ENCODE measurements around the gene PRPF19.

Gene PRPF19

GRCh38 chr11:60939301-60939700 is 32.9 kb upstream of the PRPF19 start:
- H3K27ac ChIP-seq = no peak overlapping the region
- TF ChIP-seq CTCF (conservative IDR thresholded peaks at IDR 0.05; ENCODE audit: low read depth) = no peak
- ChIA-PET CTCF (no interaction called here), POLR2A (ENCODE audit: low non-redundant PET) (no interaction called here)
- no peak for DNase-seq (ENCODE audit: low spot score)

GRCh38 chr11:60938500-60938899 is 32.1 kb upstream of the PRPF19 start:
- POLR2A ChIA-PET (ENCODE audit: low non-redundant PET) = no interaction called here
- no peak overlapping the region for H3K27ac ChIP-seq
- no peak for DNase-seq (ENCODE audit: low spot score)
- CTCF ChIA-PET = no interaction called here
- no peak for TF ChIP-seq CTCF (conservative IDR thresholded peaks at IDR 0.05; ENCODE audit: low read depth)

GRCh38 chr11:60937811-60938210 is 31.4 kb upstream of the PRPF19 start:
- ChIA-PET POLR2A (ENCODE audit: low non-redundant PET) (interaction anchor here (0.8 kb wide), 1 partner anchor 188 kb away, joined by 3 read pairs; no protein-coding TSS in a partner anchor), CTCF (no interaction called here)
- TF ChIP-seq CTCF (conservative IDR thresholded peaks at IDR 0.05; ENCODE audit: low read depth) = no peak
- DNase-seq (ENCODE audit: low spot score) = no peak
- H3K27ac ChIP-seq = no peak overlapping the region

GRCh38 chr11:60937144-60937527 is 30.8 kb upstream of the PRPF19 start:
- TF ChIP-seq CTCF (conservative IDR thresholded peaks at IDR 0.05; ENCODE audit: low read depth) = no peak
- ChIA-PET POLR2A (ENCODE audit: low non-redundant PET) (interaction anchor here (0.8 kb wide), 1 partner anchor 189 kb away, joined by 3 read pairs; no protein-coding TSS in a partner anchor), CTCF (no interaction called here)
- no peak for DNase-seq (ENCODE audit: low spot score)
- no peak overlapping the region for H3K27ac ChIP-seq

DNA sequence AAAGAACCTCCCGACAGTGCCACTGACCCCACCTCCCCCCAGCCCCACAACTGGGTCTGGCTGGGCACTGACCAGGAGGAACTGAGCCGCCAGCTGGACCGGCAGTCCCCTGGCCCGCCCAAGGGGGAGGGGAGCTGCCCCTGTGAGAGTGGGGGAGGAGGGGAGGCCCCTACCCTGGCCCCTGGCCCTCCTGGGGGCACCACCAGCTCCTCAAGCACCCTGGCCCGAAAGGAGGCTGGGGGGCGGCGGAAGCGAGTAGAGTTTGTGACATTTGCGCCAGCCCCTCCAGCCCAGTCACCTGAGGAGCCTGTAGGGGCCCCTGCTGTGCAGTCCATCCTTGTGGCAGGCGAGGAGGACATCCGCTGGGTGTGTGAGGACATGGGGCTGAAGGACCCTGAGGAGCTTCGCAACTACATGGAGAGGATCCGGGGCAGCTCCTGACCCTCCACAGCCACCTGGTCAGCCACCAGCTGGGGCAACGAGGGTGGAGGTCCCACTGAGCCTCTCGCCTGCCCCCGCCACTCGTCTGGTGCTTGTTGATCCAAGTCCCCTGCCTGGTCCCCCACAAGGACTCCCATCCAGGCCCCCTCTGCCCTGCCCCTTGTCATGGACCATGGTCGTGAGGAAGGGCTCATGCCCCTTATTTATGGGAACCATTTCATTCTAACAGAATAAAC is 30.2 kb upstream of the PRPF19 start:
- ChIA-PET POLR2A (ENCODE audit: low non-redundant PET) (interaction anchor here (0.8 kb wide), 1 partner anchor 189 kb away, joined by 3 read pairs; no protein-coding TSS in a partner anchor), CTCF (no interaction called here)
- H3K27ac ChIP-seq = no peak overlapping the region
- TF ChIP-seq CTCF (conservative IDR thresholded peaks at IDR 0.05; ENCODE audit: low read depth) = no peak
- DNase-seq (ENCODE audit: low spot score) = no peak

DNA sequence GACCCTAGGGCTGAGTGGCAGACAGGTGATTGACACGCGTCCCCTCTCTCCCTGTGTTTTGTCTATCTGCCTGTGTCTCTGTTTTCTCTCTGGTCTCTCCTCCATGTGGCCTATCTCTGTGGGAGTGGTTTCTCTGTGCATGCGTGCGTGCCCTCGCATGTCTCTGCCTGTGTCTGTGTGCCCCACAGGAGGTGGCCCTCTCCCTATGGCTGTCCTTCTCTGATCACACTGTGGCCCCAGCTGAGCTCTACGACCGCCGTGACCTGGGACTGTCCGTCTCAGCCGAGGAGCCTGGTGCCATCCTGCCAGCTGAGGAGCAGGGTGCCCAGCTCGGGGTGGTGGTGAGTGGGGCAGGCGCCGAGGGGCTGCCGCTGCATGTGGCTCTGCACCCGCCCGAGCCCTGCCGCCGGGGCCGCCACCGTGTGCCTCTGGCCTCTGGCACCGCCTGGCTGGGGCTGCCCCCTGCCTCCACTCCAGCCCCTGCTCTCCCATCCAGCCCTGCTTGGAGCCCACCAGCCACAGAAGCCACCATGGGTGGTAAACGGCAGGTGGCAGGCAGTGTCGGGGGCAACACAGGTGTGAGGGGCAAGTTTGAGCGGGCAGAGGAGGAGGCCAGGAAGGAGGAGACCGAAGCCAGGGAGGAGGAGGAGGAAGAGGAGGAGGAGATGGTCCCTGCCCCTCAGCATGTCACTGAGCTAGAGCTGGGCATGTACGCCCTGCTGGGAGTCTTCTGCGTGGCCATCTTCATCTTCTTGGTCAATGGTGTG is 29.5 kb upstream of the PRPF19 start:
- no peak overlapping the region for H3K27ac ChIP-seq
- no peak for TF ChIP-seq CTCF (conservative IDR thresholded peaks at IDR 0.05; ENCODE audit: low read depth)
- ChIA-PET POLR2A (ENCODE audit: low non-redundant PET) (no interaction called here), CTCF (interaction anchor here (1.1 kb wide), 1 partner anchor 12 kb away, joined by 3 read pairs; the partner anchor contains the start of gene TMEM132A)
- no peak for DNase-seq (ENCODE audit: low spot score)

All from RWPE1 (cell line).